ENCODE data around the gene TFF2. TPM values are rescaled to one million over a fixed set of nuclear protein-coding genes. Genes with fewer than 3 reads are reported as not detected.

Gene TFF2
- polyA plus RNA-seq, 1 of the 3 experiments (the other 2 are of a cell fraction): not detected

- TF ChIP-seq CTCF (IDR thresholded peaks at IDR 0.05) (no peak), FOXJ3 (CRISPR knock-in tag; IDR thresholded peaks at IDR 0.05) (no peak)
These were observed 8.8 kb downstream of the TFF2 start (continued) for GRCh38 chr21:42341776-42342542.

GRCh38 chr21:42340187-42341050 is 10.4 kb downstream of the TFF2 start:
- Histone ChIP-seq H3K4me3 (ENCODE audit: low read depth in 2 of 2, low read length in 1 of 2) (no peak overlapping the region), H2AFZ (ENCODE audit: low read depth) (no peak overlapping the region), H3K9ac (no peak overlapping the region), H3K36me3 (replicated peaks in 1 of 2; ENCODE audit: control insufficient read depth in 1 of 2, insufficient read depth in 2 of 2, low read length in 1 of 2) (no peaks in the 10 kb centered on the region), H3K27me3 (ENCODE audit: insufficient read depth) (no peaks in the 10 kb centered on the region), H3K4me1 (ENCODE audit: control insufficient read depth in 1 of 2, insufficient read depth in 2 of 2, low read depth in 1 of 2, low read length in 1 of 2) (no peaks in the 10 kb centered on the region), H3K27ac (ENCODE audit: low read depth in 2 of 2, low read length in 1 of 2) (no peak overlapping the region), H3K9me2 (no peaks in the 10 kb centered on the region), H3K9me3 (no peaks in the 10 kb centered on the region), H3K4me2 (no peak overlapping the region), H3K79me2 (ENCODE audit: insufficient read depth) (no peaks in the 10 kb centered on the region), H3F3A (replicated peaks; ENCODE audit: insufficient read depth) (no peaks in the 10 kb centered on the region), H4K20me1 (ENCODE audit: insufficient read depth) (no peaks in the 10 kb centered on the region)
- no peak for TF ChIP-seq NFIC (IDR thresholded peaks at IDR 0.05; ENCODE audit: borderline replicate concordance)
- no peak for TF ChIP-seq RFX5 (IDR thresholded peaks at IDR 0.05; ENCODE audit: low read length)
- no peak for TF ChIP-seq MAX (IDR thresholded peaks at IDR 0.05; ENCODE audit: low read depth)
- TF ChIP-seq GATA2 (CRISPR knock-in tag; IDR thresholded peaks at IDR 0.05): no peak
- TF ChIP-seq ZBTB33 (IDR thresholded peaks at IDR 0.05; ENCODE audit: borderline replicate concordance, low read depth): no peak
- no peak for TF ChIP-seq YY1 (IDR thresholded peaks at IDR 0.05; ENCODE audit: low read depth)
- no peak for TF ChIP-seq USF2 (IDR thresholded peaks at IDR 0.05; ENCODE audit: borderline replicate concordance, low read depth, low read length)
- no peak for TF ChIP-seq FOSL2 (IDR thresholded peaks at IDR 0.05; ENCODE audit: borderline replicate concordance, low read depth)
- no peak for TF ChIP-seq POLR2AphosphoS5 (IDR thresholded peaks at IDR 0.05; ENCODE audit: low read depth, low read length)
- TF ChIP-seq ELF1 (IDR thresholded peaks at IDR 0.05): no peak
- no peak for TF ChIP-seq MEF2A (IDR thresholded peaks at IDR 0.05; ENCODE audit: borderline replicate concordance, low read depth)
- DNase-seq: no peak
- ChIA-PET CTCF (interaction anchor here (1.4 kb wide), 2 partner anchors 30 to 38 kb away, joined by 3 to 4 read pairs; no protein-coding TSS in a partner anchor), POLR2A (interaction anchor here (0.7 kb wide), 1 partner anchor 106 kb away, joined by 3 read pairs; no protein-coding TSS in a partner anchor)
- 60% methylated on average over 18 of the region's 24 CpGs for WGBS (ENCODE audit: low lambda C conversion rate)

Measured in SK-N-SH (cell line).